ENCODE measurements around the gene C2CD3.
"Not testable (repeated sequence)": the region's sequence is repeated elsewhere in the genome, so short reads cannot be mapped to it uniquely, and the experiment has no call there.

C2CD3 gene

GRCh38 chr11:74063628-74064027, 107.2 kb downstream of the C2CD3 start:
- not testable (repeated sequence) for DNase-seq (ENCODE audit: low read depth, low spot score)

- not testable (repeated sequence) for DNase-seq (ENCODE audit: low read depth, low spot score)
Observed at GRCh38 chr11:74061599-74061998, 109.2 kb downstream of the C2CD3 start.

DNA sequence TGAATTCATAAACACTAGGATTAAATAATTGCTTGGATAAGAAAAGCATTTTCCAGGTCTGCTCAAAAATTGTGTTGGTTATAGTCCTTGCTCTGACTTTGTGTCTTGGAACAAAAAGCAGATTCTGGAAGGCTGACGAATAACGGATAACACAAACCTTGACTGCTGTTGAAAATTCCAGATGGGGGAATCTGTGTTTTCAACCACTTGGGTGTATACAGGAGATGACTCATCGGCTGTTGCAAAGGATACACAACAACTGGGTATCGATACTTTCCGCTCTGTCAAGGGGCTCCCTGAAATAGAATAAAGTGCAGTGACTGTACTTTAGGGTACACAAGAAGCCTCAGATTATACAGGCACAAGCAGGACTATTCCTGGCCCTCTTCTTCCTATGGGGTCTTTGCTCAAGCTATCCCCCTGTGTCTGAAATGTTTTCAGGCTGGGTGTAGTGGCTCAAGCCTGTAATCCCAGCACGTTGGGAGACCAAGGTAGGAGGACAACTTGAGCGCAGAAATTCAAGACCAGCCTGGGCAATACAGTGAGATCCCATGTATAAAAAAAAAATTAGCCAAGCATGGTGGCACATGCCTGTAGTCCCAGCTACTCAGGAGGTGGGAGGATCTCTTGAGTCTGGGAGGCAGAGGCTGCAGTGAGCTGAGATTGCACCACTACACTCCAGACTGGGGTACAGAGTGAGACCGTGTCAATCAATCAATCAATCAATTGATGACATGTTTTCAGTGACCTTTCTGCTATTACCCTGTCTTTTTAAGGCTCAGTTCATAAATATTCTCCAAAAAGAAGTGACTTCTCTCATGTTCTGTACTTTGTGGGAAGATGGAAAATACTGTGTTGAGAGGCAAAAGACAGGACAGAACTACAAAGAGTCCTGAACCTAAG, 113.3 kb downstream of the C2CD3 start:
- no peak for DNase-seq (ENCODE audit: low read depth, low spot score)

GRCh38 chr11:74055938-74056337, 114.9 kb downstream of the C2CD3 start:
- no peak for DNase-seq (ENCODE audit: low read depth, low spot score)

- DNase-seq (ENCODE audit: low read depth, low spot score), result no peak
Observed at GRCh38 chr11:74050465-74050864, 120.3 kb downstream of the C2CD3 start.

DNA sequence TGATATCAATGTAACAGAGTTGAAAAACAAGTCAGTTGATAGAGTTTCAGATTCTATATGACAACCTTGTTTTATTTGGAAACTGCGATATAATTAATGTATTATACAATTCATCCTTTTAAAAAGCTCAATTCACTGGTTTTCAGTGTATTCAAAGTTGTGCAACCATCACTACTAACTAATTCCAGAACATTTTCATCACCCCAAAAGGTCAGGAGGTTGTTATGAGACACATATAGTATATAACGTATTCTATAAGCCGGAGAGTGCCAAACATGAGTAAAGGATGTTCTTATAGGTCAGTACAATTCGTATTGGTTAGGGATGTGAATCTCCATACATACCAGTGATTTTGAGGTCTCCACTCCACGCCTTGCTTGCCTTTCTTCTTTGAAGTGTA, 121.8 kb downstream of the C2CD3 start:
- DNase-seq (ENCODE audit: low read depth, low spot score), result no peak

DNA sequence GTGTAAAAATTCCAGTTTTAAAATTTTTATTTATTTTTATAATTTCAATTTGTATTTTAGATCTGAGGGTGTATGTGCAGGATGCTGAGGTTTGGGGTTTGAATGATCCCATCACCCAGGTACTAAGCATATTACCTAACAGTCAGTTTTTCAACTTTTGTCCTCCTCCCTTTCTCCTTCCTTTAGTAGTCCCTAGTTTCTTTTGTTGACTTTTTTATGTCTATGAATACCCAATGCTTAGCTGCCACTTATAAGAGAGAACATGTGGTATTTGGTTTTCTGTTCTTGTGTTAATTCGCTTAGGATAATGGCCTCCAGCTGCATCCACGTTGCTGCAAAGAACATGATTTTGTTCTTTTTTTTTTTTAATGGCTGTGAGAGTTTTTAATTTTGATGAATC, 126.3 kb downstream of the C2CD3 start:
- DNase-seq (ENCODE audit: low read depth, low spot score), result no peak

- no peak for DNase-seq (ENCODE audit: low read depth, low spot score)
Observed at GRCh38 chr11:74043450-74043849, 127.4 kb downstream of the C2CD3 start.

DNA sequence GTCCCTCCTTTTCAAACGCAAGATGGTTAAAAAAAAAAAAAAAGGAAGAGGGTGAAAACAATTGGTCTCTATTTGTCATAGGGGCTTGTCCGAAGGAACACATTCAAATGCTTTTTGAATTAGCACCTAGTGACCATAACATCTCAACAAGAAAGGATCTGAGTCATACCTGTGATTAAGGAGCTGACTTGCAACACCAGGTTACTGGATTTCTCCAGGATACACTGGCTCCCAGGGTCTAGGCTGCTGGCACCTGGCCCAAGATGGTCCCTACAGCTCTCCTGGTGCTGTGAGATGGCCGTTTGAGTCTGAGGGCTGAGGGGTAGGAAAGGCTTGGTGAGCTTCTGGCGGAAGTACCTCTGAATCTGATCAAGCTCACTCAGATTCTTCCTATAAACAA, 133.5 kb downstream of the C2CD3 start:
- no peak for DNase-seq (ENCODE audit: low read depth, low spot score)

DNA sequence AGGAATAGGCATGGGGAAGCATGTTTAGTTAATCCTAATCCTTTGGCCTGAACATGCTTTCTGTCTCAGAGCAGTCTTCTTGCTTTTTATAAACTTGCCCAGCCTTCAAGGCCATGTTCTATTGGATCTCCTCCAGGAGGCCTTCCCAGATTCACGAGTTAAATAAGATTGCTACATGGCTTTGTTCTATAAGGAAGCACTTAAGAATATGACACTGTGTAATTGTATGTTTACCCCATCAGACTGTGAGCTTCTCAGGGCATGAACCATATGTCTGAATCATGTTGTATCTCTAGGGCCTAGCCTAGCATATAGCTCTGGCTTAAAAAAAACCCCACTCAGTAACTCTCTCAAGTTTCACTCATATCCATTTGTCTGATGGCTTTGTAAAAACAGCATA, 135.5 kb downstream of the C2CD3 start:
- no peak for DNase-seq (ENCODE audit: low read depth, low spot score)

GRCh38 chr11:74033046-74033445, 137.8 kb downstream of the C2CD3 start:
- no peak for DNase-seq (ENCODE audit: low read depth, low spot score)

DNA sequence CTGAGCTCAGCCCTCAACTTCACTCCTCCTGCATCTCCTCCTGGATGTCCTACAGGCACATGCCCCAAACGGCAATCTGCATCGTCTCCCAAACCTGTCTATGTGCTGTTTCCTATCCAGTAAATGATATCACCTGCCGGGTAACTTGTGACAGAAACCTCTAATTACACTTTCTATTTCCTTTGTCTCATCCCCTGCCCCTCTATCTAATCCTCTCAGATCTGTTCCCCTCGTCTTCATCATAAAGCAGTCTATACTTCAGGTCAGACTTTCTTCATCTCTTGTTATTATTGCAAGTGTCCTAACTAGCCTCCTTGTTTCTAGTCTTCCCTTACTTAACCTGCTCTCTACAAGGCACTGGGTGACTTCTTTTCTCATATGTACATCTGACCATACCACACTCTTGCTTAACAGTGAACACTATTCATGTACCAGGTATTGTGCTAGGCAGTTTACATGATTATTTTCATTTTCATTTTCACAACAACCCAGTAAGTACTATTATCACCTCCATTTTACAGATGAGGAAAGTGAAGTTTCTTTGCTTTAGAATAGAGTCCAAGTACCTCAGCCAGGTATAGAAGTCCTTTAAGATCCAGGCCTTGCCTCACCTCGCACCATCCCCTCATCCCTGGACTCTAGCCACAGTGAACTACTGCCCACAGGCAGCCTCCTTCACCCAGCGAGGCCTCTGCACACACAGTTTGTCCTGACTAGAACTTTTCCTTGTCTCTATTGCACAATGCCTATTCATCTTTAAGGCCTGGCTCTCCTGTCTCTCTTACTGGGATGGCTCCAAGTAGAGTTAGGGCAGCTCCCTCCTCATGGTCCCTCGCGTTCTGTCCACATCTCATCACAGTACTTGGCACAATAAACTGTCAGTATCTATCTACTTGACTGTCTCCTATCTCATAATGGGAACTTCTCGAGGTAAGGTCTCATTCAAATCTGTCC, 139.8 kb downstream of the C2CD3 start:
- DNase-seq (ENCODE audit: low read depth, low spot score), result no peak

DNA sequence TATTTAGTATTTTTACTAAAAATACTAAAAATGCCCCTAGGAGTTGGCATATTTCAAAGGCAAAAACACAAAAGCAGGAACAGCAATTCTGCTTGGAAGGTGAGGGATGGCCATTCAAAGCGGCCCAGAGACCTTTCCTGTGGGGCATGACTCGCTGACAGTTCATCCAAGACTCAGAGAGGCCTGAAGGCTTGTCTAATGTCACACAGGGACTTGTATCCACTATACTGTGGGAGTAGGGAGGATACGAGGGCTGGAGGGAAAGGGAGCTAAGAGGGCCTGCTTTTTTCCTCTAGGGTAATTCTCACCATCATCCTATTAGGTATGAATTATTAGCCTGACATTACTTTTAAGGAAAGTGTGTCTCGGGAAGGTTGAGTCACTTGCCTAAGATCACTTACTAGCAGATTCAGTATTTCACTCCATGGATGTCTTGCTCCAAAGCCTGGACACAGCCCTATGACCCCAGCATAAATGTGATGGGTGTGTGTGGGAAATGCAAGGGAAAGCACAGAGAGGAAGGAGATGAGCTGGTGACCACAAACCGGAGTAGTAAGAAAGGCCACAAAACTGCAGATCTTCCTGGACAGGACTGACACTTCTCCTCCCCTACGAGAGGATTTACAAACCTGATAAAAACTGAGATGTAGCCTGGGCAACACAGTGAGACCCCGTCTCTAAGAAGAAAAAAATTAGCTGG, 145.2 kb downstream of the C2CD3 start:
- no peak for DNase-seq (ENCODE audit: low read depth, low spot score)

DNA sequence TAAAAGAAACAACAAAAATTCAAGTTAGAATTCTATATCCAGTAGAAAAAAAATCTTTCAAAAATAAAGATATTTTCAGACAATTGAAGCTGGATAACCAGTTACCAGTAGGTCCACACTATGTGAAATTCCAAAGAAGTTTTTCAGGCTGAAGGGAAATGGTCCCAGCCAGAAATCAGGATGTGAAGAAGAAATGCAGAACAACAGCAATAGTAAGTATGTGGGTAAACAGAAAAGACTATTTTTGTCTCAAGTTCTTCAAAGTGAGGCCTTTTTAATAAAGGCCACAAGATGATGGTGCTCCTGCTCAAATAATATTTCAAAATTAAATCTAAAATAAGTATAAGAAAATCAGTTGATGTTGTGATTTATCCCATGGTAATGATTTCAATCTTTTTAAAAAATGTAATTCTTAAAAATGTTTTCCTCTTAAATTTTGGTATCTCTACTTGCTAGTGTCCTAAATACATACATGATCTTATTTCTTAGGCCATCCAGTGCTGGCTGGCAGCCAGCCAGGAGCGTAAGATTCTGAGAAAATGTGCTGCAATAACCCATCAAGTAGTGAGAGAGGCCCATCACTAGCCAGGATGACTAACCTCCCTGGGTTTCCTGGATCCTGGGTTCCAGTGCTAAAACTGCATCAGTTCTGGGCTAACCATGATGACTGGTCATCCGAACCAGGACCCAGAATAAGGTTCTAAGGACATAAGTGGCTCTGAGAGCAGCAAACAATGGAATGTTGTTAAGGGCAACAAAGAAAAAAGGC, 146.4 kb downstream of the C2CD3 start:
- no peak for DNase-seq (ENCODE audit: low read depth, low spot score)

GRCh38 chr11:74023276-74023675, 147.5 kb downstream of the C2CD3 start:
- no peak for DNase-seq (ENCODE audit: low read depth, low spot score)

- no peak for DNase-seq (ENCODE audit: low read depth, low spot score)
Observed at GRCh38 chr11:74022546-74022945, 148.3 kb downstream of the C2CD3 start.

DNA sequence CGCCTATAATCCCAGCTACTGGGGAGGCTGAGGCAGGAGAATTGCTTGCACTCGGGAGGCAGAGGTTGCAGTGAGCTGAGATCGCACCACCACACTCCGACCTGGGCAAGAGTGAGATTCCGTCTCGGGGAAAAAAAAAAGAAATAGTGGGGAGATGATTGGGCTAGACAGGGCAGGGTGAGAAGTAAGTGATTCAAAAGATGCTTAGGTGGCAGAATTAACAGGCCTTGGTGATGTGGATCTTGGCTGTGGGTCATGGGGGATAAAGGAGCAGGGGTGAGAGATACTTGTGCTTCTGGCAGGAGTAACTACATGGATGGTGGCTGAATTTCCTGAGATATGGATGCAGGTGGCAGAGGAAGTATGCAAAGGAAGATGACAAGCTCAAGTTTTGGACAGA, 148.8 kb downstream of the C2CD3 start:
- DNase-seq (ENCODE audit: low read depth, low spot score), result no peak

DNA sequence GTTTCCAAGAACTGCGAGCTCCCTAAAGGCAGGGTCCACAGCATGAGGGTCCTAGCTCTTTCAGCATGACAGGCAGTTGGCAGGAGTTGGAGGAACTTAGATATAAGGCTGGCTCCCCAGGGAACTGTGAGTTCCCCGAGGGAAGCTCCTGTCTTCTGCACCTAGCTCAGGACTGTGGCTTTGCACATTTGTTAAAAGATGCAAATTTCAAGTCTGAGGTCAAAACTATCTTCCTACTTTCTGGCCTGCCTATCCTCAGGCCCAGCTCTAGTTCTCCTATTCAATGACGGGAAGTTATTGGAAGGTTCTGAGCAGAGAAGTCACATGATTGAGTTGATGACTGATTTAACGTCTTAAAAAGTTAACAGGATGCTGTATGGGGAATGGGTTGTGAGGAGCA, 150.3 kb downstream of the C2CD3 start:
- DNase-seq (ENCODE audit: low read depth, low spot score), result no peak

DNA sequence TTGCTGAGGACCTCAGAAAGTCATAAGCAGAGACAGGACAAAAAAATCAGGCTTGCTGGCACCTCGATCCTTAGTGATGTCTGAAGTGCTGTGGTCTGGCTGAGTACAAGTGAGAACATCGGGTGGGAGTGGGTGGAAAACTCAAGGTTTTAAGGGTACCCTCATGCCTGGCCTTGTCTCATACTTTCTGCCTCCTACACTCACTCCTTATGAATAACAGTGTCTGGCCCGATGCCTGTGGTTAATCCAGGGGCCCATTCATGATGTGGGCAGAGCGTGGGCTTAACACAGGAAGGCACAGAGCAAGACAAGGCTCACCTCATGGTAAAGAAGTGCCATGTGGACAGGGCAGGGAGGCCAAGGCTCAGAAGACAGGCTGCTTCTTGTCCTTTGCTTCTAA, 150.9 kb downstream of the C2CD3 start:
- DNase-seq (ENCODE audit: low read depth, low spot score), result no peak

- no peak for DNase-seq (ENCODE audit: low read depth, low spot score)
Observed at GRCh38 chr11:74019104-74019738, 151.6 kb downstream of the C2CD3 start.

Measured in activated naive CD8-positive, alpha-beta T cell treated with anti-CD3 and anti-CD28 coated beads, Interleukin-2, amount 50 U/mL, for 16 hours (primary cell).